ENCODE measurements around the gene ARHGAP27.

The ARHGAP27 gene

DNA sequence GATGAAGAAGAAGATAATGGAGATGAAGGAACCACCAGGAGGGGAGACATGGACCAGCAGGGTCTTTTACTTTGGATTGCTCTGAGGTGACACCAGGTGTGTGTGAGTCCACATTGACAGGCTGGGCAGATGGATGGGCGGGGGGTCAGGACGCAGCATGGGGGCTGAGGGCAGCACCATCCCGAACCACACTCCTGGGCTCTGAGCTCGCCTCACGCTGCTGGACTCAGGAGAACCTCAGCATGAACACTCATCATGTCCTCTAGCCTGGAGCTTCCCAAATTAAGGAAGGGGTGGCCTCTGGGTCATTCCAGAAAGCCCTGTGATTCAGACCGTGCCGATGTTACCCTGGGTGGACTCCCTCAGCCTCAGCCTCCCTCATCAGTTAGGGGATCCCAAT lies 65.5 kb downstream of the ARHGAP27 start:
- TF ChIP-seq CTCF (IDR thresholded peaks at IDR 0.05; ENCODE audit: insufficient read depth, low read length, missing control alignments), result no peak
- no peak for DNase-seq (ENCODE audit: low read depth, low spot score)
- no peak overlapping the region for H3K4me3 ChIP-seq (ENCODE audit: low read depth, low read length)
- ChIA-PET CTCF (interaction anchor here (1.1 to 3.1 kb wide), 6 partner anchors 18 to 148 kb away, joined by 3 to 14 read pairs (median 4); partner anchors contain the start of gene MAP3K14), POLR2A (interaction anchor here (1.2 kb wide), 1 partner anchor 22 kb away, joined by 3 read pairs; no protein-coding TSS in a partner anchor)

DNA sequence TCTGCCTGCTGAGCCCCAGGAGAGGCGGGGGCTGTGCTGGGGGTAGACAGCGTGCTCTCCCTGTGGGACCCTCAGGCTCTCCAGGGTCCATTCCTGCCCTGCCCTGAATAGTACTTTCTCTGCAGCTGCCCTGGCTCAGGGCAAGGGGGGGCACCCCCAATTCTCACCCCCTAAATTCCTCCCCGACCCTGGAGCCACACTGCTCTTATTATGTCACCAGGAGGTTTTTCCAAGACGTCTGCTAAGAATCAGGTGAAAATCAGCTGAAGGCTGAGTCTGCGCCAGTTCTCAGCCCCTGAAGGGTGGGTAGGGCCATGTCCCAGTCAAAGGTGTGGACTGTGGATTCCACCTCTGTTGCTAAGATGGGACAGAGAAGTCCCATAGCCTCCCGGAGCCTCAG lies 66.0 kb downstream of the ARHGAP27 start:
- ChIA-PET POLR2A (interaction anchor here (1.2 kb wide), 1 partner anchor 21 kb away, joined by 3 read pairs; no protein-coding TSS in a partner anchor), CTCF (interaction anchor here (1.1 to 3.1 kb wide), 6 partner anchors 18 to 148 kb away, joined by 3 to 14 read pairs (median 4); partner anchors contain the start of gene MAP3K14)
- no peak for DNase-seq (ENCODE audit: low read depth, low spot score)
- H3K4me3 ChIP-seq (ENCODE audit: low read depth, low read length), result no peak overlapping the region
- TF ChIP-seq CTCF (IDR thresholded peaks at IDR 0.05; ENCODE audit: insufficient read depth, low read length, missing control alignments), result no peak

- CTCF ChIA-PET, result interaction anchor here (1.2 to 3.1 kb wide), 4 partner anchors 19 to 147 kb away, joined by 4 to 14 read pairs (median 6); partner anchors contain the start of gene MAP3K14
- no peak for TF ChIP-seq CTCF (IDR thresholded peaks at IDR 0.05; ENCODE audit: insufficient read depth, low read length, missing control alignments)
- no peak overlapping the region for H3K4me3 ChIP-seq (ENCODE audit: low read depth, low read length)
- DNase-seq (ENCODE audit: low read depth, low spot score), result no peak
- POLR2A ChIA-PET, result interaction anchor here (1.2 kb wide), 1 partner anchor 21 kb away, joined by 3 read pairs; no protein-coding TSS in a partner anchor
These were observed 66.6 kb downstream of the ARHGAP27 start for GRCh38 chr17:45366049-45366448.

- no peak overlapping the region for H3K4me3 ChIP-seq (ENCODE audit: low read depth, low read length)
- ChIA-PET POLR2A (no interaction called here), CTCF (interaction anchor here (0.9 to 3.1 kb wide), 6 partner anchors 18 to 52 kb away, joined by 3 to 14 read pairs (median 4); partner anchors contain the start of gene MAP3K14)
- TF ChIP-seq CTCF (IDR thresholded peaks at IDR 0.05; ENCODE audit: insufficient read depth, low read length, missing control alignments), result no peak
- DNase-seq (ENCODE audit: low read depth, low spot score), result no peak
These were observed 67.9 kb downstream of the ARHGAP27 start for GRCh38 chr17:45364531-45365390.

GRCh38 chr17:45363498-45363897 lies 69.2 kb downstream of the ARHGAP27 start:
- TF ChIP-seq CTCF (IDR thresholded peaks at IDR 0.05; ENCODE audit: insufficient read depth, low read length, missing control alignments), result no peak
- no peak overlapping the region for H3K4me3 ChIP-seq (ENCODE audit: low read depth, low read length)
- DNase-seq (ENCODE audit: low read depth, low spot score), result no peak
- ChIA-PET POLR2A (no interaction called here), CTCF (interaction anchor here (1.3 kb wide), 1 partner anchor 9 kb away, joined by 4 read pairs; no protein-coding TSS in a partner anchor)

- CTCF ChIA-PET, result interaction anchor here (1.3 kb wide), 1 partner anchor 227 kb away, joined by 3 read pairs; the partner anchor contains the start of gene ACBD4
- TF ChIP-seq CTCF (IDR thresholded peaks at IDR 0.05; ENCODE audit: insufficient read depth, low read length, missing control alignments), result no peak
- POLR2A ChIA-PET, result no interaction called here
- no peak for DNase-seq (ENCODE audit: low read depth, low spot score)
- H3K4me3 ChIP-seq (ENCODE audit: low read depth, low read length), result no peak overlapping the region
These were observed 70.7 kb downstream of the ARHGAP27 start for GRCh38 chr17:45361976-45362375.

Data from AG04449 (cell line).